Activated CD4-positive, alpha-beta T cell treated with anti-CD3 and anti-CD28 coated beads, Interleukin-2, Interleukin-6, amounts not matched to agents 100 ng/mL and 50 ng/mL, durations not matched to agents 16 hours and 8 hours (primary cell): ENCODE results near the gene ITPR2.
"Not testable (repeated sequence)": the region's sequence is repeated elsewhere in the genome, so short reads cannot be mapped to it uniquely, and the experiment has no call there.

ENCODE experiments used
- DNase-seq: peaks from one replicate; pipeline ENCODE4 v3.0.0-alpha.2; 2020

ITPR2 gene

GRCh38 chr12:26430596-26430995 lies 402.4 kb downstream of the ITPR2 start:
- DNase-seq, result not testable (repeated sequence)

- DNase-seq, result no peak
These were observed 403.8 kb downstream of the ITPR2 start for GRCh38 chr12:26429070-26429691.

GRCh38 chr12:26428420-26428819 lies 404.6 kb downstream of the ITPR2 start:
- DNase-seq, result no peak

GRCh38 chr12:26426652-26427051 lies 406.3 kb downstream of the ITPR2 start:
- no peak for DNase-seq

- DNase-seq, result no peak
These were observed 407.3 kb downstream of the ITPR2 start for GRCh38 chr12:26425587-26426260.

- DNase-seq, result no peak
These were observed 410.1 kb downstream of the ITPR2 start for GRCh38 chr12:26422839-26423398.

- DNase-seq, result no peak
These were observed 416.4 kb downstream of the ITPR2 start for GRCh38 chr12:26416550-26416949.

- DNase-seq, result no peak
These were observed 422.3 kb downstream of the ITPR2 start for GRCh38 chr12:26410689-26411088.

GRCh38 chr12:26406813-26407212 lies 426.2 kb downstream of the ITPR2 start:
- DNase-seq, result no peak

- DNase-seq, result no peak
These were observed 426.6 kb downstream of the ITPR2 start for GRCh38 chr12:26406391-26406790.

GRCh38 chr12:26403601-26404000 lies 429.4 kb downstream of the ITPR2 start:
- DNase-seq, result no peak

- peak; percentile 5 for DNase-seq
These were observed 430.3 kb downstream of the ITPR2 start for GRCh38 chr12:26402648-26403047.

- no peak for DNase-seq
These were observed 431.1 kb downstream of the ITPR2 start for GRCh38 chr12:26401874-26402273.

- no peak for DNase-seq
These were observed 432.4 kb downstream of the ITPR2 start for GRCh38 chr12:26400627-26401026.

- no peak for DNase-seq
These were observed 433.6 kb downstream of the ITPR2 start for GRCh38 chr12:26399381-26399780.

GRCh38 chr12:26396402-26396801 lies 436.6 kb downstream of the ITPR2 start:
- no peak for DNase-seq

- DNase-seq, result no peak
These were observed 443.7 kb downstream of the ITPR2 start for GRCh38 chr12:26389343-26389742.

- DNase-seq, result no peak
These were observed 448.5 kb downstream of the ITPR2 start for GRCh38 chr12:26384536-26384935.

GRCh38 chr12:26383041-26383440 lies 450.0 kb downstream of the ITPR2 start:
- DNase-seq, result no peak

GRCh38 chr12:26380897-26381296 lies 452.1 kb downstream of the ITPR2 start:
- DNase-seq, result no peak

GRCh38 chr12:26379777-26380467 lies 453.1 kb downstream of the ITPR2 start:
- no peak for DNase-seq

- no peak for DNase-seq
These were observed 454.3 kb downstream of the ITPR2 start for GRCh38 chr12:26378711-26379110.

- no peak for DNase-seq
These were observed 457.9 kb downstream of the ITPR2 start for GRCh38 chr12:26374934-26375680.
